ENCODE data around the gene TBCA. TPM values are rescaled to one million over a fixed set of nuclear protein-coding genes. Genes with fewer than 3 reads are reported as not detected.

TBCA gene
- polyA plus RNA-seq, 1 of the 3 experiments (the other 2 are of a cell fraction) = 199 TPM

- Histone ChIP-seq H3K9me2 (no peaks in the 10 kb centered on the region), H3K4me1 (ENCODE audit: control insufficient read depth in 1 of 2, insufficient read depth in 2 of 2, low read depth in 1 of 2, low read length in 1 of 2) (no peaks in the 10 kb centered on the region), H3K9me3 (0 out of 2 replicates have a peak, but pooled peaks cover 3% of the 10 kb centered on the region), H3K27ac (ENCODE audit: low read depth in 2 of 2, low read length in 1 of 2) (no peak overlapping the region), H3K4me3 (ENCODE audit: low read depth in 2 of 2, low read length in 1 of 2) (no peak overlapping the region), H3K36me3 (replicated peaks in 1 of 2; ENCODE audit: control insufficient read depth in 1 of 2, insufficient read depth in 2 of 2, low read length in 1 of 2) (peaks cover 28 to 63% of the 10 kb centered on the region in 2 experiments), H3K27me3 (ENCODE audit: insufficient read depth) (no peaks in the 10 kb centered on the region), H3K79me2 (ENCODE audit: insufficient read depth) (peaks cover 79% of the 10 kb centered on the region), H3K9ac (no peak overlapping the region), H4K20me1 (ENCODE audit: insufficient read depth) (peaks cover 8% of the 10 kb centered on the region), H3K4me2 (no peak overlapping the region), H3F3A (replicated peaks; ENCODE audit: insufficient read depth) (no peaks in the 10 kb centered on the region), H2AFZ (ENCODE audit: low read depth) (no peak overlapping the region)
- ChIA-PET POLR2A (no interaction called here), CTCF (no interaction called here)
- TF ChIP-seq ELF1 (IDR thresholded peaks at IDR 0.05) (no peak), CTCF (IDR thresholded peaks at IDR 0.05) (no peak), RFX5 (IDR thresholded peaks at IDR 0.05; ENCODE audit: low read length) (no peak), IRF3 (IDR thresholded peaks at IDR 0.05; ENCODE audit: low read depth, low read length) (no peak), REST (IDR thresholded peaks at IDR 0.05; ENCODE audit: low read depth, low read length) (no peak), TEAD4 (IDR thresholded peaks at IDR 0.05; ENCODE audit: borderline replicate concordance, insufficient read depth) (no peak)
- DNase-seq = no peak
Measured at GRCh38 chr5:77698920-77699319, 77.2 kb downstream of the TBCA start.

GRCh38 chr5:77697692-77698091 is 78.4 kb downstream of the TBCA start:
- H3K27me3 ChIP-seq (ENCODE audit: insufficient read depth) = no peaks in the 10 kb centered on the region
- no peak overlapping the region for H3K4me2 ChIP-seq
- CTCF ChIA-PET = no interaction called here
- H3K27ac ChIP-seq (ENCODE audit: low read depth in 2 of 2, low read length in 1 of 2) = no peak overlapping the region
- POLR2A ChIA-PET = no interaction called here
- H3K9me2 ChIP-seq = no peaks in the 10 kb centered on the region
- 0 out of 2 replicates have a peak, but pooled peaks cover 3% of the 10 kb centered on the region for H3K9me3 ChIP-seq
- no peak overlapping the region for H3K4me3 ChIP-seq (ENCODE audit: low read depth in 2 of 2, low read length in 1 of 2)
- DNase-seq = no peak
- WGBS (ENCODE audit: low lambda C conversion rate) = 96% methylated on average over 3 of the region's 3 CpGs
- H3K36me3 ChIP-seq (replicated peaks in 1 of 2; ENCODE audit: control insufficient read depth in 1 of 2, insufficient read depth in 2 of 2, low read length in 1 of 2) = peaks cover 30 to 61% of the 10 kb centered on the region in 2 experiments
- H3K4me1 ChIP-seq (ENCODE audit: control insufficient read depth in 1 of 2, insufficient read depth in 2 of 2, low read depth in 1 of 2, low read length in 1 of 2) = no peaks in the 10 kb centered on the region
- H3K9ac ChIP-seq = no peak overlapping the region
- peaks cover 8% of the 10 kb centered on the region for H4K20me1 ChIP-seq (ENCODE audit: insufficient read depth)
- no peak overlapping the region for H2AFZ ChIP-seq (ENCODE audit: low read depth)
- H3K79me2 ChIP-seq (ENCODE audit: insufficient read depth) = peaks cover 81% of the 10 kb centered on the region
- H3F3A ChIP-seq (replicated peaks; ENCODE audit: insufficient read depth) = no peaks in the 10 kb centered on the region
- TF ChIP-seq TCF12 (IDR thresholded peaks at IDR 0.05) (no peak), ZBTB33 (IDR thresholded peaks at IDR 0.05; ENCODE audit: borderline replicate concordance, low read depth) (no peak), GABPA (IDR thresholded peaks at IDR 0.05; ENCODE audit: low read depth) (no peak), ELF1 (IDR thresholded peaks at IDR 0.05) (no peak), REST (IDR thresholded peaks at IDR 0.05; ENCODE audit: low read depth, low read length) (no peak), TAF1 (IDR thresholded peaks at IDR 0.05; ENCODE audit: borderline replicate concordance, low read depth, low read length) (no peak), IRF3 (IDR thresholded peaks at IDR 0.05; ENCODE audit: low read depth, low read length) (no peak), GATA2 (CRISPR knock-in tag; IDR thresholded peaks at IDR 0.05) (no peak)
